Measurements from ENCODE around the gene FAM13B. TPM values are rescaled to one million over a fixed set of nuclear protein-coding genes. Genes with fewer than 3 reads are reported as not detected.

Gene FAM13B
- total RNA-seq, 4 donors from 2014 or later, result 25.2 to 49.1 (median 44.2) TPM

DNA sequence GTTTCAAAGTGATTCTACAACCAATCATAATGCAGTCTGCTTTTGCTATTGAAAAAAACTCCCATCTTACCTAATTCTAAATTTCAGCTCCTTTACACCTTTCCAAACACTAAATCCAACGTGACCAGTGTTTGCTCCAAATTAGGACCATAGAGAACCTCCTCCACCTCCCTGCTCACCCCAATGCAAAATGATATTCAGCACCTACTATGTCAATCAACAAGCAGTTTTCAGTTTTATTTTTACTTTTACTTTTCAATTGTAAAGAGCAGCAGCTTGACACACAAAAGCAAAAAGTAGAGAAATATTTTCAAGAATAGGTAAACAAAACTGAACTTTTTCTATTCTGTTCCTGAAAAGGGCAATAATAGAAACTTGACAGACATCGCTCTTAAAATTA is 3.4 kb downstream of the FAM13B start:
- TF ChIP-seq, protein P1, sequence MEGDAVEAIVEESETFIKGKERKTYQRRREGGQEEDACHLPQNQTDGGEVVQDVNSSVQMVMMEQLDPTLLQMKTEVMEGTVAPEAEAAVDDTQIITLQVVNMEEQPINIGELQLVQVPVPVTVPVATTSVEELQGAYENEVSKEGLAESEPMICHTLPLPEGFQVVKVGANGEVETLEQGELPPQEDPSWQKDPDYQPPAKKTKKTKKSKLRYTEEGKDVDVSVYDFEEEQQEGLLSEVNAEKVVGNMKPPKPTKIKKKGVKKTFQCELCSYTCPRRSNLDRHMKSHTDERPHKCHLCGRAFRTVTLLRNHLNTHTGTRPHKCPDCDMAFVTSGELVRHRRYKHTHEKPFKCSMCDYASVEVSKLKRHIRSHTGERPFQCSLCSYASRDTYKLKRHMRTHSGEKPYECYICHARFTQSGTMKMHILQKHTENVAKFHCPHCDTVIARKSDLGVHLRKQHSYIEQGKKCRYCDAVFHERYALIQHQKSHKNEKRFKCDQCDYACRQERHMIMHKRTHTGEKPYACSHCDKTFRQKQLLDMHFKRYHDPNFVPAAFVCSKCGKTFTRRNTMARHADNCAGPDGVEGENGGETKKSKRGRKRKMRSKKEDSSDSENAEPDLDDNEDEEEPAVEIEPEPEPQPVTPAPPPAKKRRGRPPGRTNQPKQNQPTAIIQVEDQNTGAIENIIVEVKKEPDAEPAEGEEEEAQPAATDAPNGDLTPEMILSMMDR (IDR thresholded peaks at IDR 0.05; ENCODE audit: low read depth), result no peak

GRCh38 chr5:138028971-138029365 is 3.9 kb downstream of the FAM13B start:
- TF ChIP-seq, protein P1 (IDR thresholded peaks at IDR 0.05; ENCODE audit: low read depth), result no peak

GRCh38 chr5:138025285-138025684 is 7.6 kb downstream of the FAM13B start:
- TF ChIP-seq, protein P1 (IDR thresholded peaks at IDR 0.05; ENCODE audit: low read depth), result no peak

- TF ChIP-seq, protein P1 (IDR thresholded peaks at IDR 0.05; ENCODE audit: low read depth), result no peak
Measured at GRCh38 chr5:138024117-138024516, 8.8 kb downstream of the FAM13B start.

DNA sequence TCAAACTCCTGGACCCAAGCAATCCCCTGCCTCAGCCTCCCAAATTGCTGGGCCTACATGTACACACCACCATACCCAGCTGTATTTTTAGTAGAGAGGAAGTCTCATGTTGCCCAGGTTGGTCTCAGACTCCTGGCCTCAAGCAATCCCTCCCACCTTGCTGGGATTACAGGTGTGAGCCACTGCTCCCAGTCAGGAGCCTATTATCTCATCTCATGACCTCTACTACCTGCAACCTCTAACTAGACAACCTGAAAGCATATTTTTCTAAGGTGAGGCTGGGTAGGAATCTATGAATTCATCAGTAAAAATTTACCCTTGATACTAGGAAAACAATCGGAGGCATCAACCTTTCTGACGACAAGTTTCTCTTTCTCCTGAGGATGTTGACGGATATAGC is 10.0 kb downstream of the FAM13B start:
- TF ChIP-seq, protein P1 (IDR thresholded peaks at IDR 0.05; ENCODE audit: low read depth), result no peak

- TF ChIP-seq, protein P1 (IDR thresholded peaks at IDR 0.05; ENCODE audit: low read depth), result no peak
Measured at GRCh38 chr5:138021771-138022170, 11.1 kb downstream of the FAM13B start.

- TF ChIP-seq, protein P1 (IDR thresholded peaks at IDR 0.05; ENCODE audit: low read depth), result no peak
Measured at GRCh38 chr5:138018849-138019248, 14.0 kb downstream of the FAM13B start.

All from subcutaneous adipose tissue (tissue), 4 donors.